ENCODE measurements around the gene KICS2. TPM values are rescaled to one million over a fixed set of nuclear protein-coding genes. Genes with fewer than 3 reads are reported as not detected.
"Not testable (repeated sequence)": the region's sequence is repeated elsewhere in the genome, so short reads cannot be mapped to it uniquely, and the experiment has no call there.

The KICS2 gene
- total RNA-seq, 1 experiment from 2014 or later = 10.2 TPM

DNA sequence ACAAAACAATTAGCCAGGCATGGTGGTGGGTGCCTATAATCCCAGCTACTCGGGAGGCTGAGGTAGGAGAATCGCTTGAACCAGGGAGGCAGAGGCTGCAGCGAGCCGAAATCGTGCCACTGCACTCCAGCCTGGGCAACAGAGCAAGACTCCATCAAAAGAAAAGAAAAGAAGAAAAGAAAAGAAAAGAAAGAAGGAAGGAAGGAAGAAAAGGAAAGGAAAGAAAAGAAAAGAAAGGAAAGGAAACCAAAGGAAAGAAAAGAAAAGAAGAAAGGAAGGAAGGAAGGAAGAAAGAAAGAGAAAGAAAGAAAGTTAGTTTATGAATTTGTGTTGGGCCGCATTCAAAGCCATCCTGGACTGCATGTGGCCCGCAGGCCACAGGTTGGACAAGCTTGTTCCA is 4.5 kb downstream of the KICS2 start:
- not testable (repeated sequence) for DNase-seq (ENCODE audit: low read depth)

DNA sequence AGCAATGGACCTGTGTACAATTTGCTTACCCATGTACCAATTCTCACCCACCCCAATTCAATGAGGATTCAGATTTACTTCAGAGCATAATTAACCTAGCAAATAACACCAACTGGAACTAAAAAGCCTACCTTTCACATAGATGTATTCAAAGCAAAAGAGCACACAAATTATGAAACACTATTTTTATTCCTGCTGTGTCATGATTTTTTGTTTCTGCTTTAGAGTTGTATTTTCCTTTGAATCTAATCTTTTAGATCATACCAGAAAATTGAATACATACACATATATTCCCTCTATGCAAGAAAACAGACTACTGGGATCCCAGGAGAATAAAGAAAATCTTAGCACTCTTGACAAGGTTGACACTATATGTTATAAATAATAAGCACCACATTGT is 5.9 kb downstream of the KICS2 start:
- DNase-seq (ENCODE audit: low read depth) = no peak

DNA sequence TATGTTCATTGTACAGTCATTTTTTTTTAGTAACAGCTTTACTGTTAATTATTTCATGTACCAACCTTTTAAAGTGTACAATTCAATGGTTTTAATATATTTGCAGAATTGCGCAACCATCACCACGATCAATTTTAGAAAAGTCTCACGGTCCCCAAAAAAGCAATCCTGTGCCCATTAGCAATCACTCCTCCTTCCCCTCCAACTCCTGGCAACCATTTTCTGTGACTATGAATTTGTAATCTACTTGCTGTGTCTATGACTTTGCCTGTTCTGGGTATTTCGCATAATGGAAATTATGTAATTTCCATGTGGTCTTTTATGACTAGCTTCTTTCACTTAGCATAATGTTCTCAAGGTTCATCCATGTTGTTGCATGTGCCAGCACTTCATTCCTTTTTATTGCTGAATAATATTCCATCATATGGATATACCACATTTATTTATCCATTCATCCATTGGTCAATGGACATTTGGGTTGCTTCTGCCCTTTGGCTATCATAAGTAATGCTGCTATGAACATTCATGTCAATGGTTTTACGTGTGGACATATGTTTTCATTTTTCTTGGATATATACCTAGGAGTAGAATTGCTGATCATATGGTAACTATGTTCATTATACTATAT is 9.9 kb downstream of the KICS2 start:
- no peak for DNase-seq (ENCODE audit: low read depth)

DNA sequence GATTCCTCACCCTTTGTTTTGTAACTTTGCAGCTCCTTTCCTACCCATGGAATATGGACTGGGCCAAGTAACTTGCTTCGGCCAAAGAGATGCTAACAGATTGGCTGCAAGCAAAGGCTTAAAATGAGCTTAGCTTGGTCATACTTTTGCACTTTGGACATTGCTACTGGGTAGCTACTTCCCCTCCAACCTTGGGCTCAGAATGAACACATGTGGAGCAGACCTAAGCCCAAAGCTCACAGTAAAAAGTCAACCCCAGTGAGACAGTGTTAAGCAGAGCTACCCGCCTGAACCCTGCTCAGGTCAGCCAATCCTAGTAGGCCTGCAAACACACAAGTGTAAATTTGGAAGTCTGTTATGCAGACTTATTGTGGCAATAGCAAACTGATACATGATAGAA is 14.6 kb downstream of the KICS2 start:
- no peak for DNase-seq (ENCODE audit: low read depth)

DNA sequence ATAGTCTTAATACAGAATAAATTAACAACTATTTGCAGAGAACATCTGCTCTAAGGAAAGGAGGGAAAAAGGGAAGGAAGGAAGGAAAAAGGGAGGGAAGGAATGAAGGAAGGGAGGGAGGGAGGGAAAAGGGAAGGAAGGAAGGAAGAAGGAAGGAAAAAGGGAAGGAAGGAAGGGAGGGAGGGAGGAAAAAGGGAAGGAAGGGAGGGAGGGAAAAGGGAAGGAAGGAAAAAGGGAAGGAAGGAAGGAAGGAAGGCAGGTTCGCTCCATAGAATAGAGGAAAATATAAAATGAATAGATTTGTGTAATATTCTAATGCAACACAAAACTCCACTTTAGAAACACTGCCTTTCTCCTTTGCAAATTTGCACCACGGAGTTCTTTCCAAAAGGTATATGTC is 16.6 kb downstream of the KICS2 start:
- DNase-seq (ENCODE audit: low read depth) = no peak

DNA sequence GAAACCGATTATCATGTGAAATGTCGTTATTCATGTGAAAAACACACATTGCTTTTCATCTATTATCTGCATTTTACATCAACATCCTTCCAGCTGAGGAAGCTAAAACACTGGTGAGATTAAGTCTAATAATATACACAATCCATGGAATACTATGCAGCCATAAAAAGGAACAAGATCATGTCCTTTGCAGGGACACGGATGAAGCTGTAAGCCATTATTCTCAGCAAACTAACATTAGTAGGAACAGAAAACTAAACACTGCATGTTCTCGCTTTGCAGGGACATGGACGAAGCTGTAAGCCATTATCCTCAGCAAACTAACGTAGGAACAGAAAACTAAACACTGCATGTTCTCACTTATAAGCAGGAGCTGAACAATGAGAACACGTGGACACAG is 18.3 kb downstream of the KICS2 start:
- no peak for DNase-seq (ENCODE audit: low read depth)

DNA sequence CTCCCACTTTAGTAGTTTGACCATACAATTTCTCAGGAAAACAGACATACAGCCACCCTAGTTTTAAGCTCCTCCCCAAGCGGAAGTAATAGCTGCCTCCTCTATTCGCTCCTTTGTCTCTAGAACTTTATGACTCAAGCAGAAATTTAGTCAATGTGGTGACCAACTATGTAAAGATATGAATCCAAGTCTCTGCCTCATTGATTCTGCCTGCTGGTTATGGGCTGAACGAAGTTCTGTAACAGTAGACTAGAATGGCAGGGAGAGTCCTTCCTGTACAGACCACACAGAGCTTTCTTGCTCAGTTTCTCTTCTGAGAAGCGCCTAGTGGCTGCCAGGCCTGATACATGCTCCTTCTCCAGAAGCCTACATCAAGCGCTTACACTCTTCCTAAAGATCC is 19.1 kb downstream of the KICS2 start:
- DNase-seq (ENCODE audit: low read depth) = no peak

DNA sequence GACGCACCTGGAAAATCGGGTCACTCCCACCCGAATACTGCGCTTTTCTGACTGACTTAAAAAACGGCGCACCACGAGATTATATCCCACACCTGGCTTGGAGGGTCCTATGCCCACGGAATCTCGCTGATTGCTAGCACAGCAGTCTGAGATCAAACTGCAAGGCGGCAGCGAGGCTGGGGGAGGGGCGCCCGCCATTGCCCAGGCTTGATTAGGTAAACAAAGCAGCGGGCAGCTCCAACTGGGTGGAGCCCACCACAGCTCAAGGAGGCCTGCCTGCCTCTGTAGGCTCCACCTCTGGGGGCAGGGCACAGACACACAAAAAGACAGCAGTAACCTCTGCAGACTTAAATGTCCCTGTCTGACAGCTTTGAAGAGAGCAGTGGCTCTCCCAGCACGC is 26.3 kb downstream of the KICS2 start:
- not testable (repeated sequence) for DNase-seq (ENCODE audit: low read depth)

DNA sequence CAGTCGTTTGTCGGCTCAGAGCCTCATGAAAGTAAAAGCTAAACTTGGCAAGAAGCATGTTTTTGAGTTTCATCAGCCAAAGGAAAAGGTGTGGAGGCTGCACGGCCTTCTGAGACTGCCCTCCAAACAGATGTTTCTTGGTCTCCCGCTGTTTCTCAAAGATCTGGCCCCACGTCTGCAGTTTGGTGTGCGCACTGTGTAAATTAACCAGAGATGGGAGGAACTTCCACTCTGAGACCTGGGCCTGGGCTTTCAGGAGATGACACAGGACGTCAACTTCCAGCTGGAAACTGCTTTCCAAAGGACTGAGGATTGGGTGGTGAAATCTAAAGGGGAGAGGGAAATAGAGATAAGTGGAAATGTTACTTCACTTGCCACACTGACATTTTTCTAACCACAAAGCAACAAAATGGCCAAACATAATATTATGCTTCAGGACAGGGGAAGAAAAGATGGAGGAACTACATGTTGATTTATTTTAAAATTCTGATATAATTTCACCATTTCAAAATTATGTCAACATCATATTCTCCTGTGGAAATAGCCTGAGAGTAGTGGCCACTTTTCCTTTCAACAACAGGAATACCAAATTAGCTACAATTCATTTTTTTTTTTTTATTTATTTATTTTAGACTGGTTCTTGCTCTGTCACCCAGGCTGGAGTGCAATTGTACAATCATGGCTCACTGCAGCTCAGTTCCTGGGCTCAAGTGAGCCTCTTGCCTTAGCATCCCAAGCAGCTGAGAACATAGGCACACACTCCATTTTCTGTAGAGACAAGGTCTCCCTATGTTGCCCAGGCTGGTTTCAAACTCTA is 27.6 kb downstream of the KICS2 start:
- DNase-seq (ENCODE audit: low read depth) = no peak

DNA sequence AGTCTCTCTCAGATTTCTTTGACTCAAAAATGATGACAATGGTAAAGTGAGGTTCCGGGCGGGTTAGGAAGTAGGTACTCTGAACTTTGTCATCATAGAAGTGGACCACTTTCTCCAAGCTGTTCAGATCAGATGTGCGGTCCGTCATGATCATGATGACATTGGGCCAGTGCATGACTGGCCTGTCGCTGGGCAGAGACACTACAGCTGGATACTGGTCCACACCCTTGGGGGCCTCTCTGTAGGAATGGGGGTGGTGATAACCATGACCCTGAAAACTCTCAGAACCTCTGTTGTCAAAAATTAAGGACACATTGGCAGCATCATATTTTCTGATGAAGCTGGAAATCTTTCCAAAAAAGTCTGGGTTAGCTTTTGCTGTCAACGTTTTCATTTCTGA is 28.2 kb downstream of the KICS2 start:
- DNase-seq (ENCODE audit: low read depth) = no peak

DNA sequence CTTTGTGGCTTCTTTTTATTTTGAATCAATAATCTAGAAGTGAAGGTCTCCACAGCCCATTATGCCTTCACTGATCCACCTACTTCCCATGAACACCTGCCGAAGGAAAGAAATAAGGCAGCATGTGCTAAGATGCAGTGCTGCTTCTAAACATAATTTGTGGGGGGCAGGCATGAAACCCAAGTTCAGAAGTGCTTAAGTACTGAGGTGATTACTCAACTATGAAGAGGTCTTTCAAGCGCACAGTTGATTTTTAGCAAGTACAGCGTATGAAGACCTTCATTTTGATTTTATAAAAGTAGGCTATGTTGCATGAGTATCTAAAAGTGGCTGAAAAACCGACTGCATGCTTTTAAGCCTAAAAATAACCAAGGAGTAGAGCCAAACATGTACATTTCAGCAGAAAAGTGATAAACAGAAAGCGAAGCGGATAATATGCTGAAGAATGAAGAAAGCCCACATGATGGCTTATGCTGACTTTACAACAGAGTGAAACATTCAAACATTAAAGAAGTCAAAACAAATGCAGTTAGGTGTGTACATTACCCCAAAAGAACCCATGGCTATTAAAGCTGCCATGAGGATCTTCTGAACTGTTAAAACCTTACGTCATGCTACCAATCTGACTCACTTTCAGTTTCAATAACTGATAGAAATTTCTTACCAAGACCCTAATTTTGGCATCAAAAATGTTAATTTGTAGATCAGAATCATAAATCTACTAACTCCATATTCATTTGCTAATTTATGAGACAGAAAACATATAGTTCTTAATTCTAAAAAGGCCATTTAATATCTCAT is 29.3 kb downstream of the KICS2 start:
- DNase-seq (ENCODE audit: low read depth) = no peak

DNA sequence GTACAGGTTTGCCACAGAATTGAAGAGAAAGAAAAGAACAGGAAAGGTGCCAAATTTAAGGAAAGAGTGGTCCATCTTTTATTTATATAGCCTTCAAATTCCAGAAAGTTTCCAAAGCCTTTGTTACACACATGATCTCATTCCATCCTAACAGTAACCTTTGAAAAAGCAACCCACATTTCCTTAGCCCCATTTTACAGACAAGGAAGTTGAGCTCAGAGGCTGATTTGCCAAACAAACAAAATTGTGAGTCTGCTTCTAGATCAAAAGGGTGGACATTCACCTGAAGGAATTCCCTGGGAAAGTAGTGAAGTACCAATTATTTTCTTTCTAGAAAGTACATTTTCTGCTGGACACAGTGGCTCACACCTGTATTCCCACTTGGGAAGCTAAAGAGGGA is 32.0 kb downstream of the KICS2 start:
- no peak for DNase-seq (ENCODE audit: low read depth)

DNA sequence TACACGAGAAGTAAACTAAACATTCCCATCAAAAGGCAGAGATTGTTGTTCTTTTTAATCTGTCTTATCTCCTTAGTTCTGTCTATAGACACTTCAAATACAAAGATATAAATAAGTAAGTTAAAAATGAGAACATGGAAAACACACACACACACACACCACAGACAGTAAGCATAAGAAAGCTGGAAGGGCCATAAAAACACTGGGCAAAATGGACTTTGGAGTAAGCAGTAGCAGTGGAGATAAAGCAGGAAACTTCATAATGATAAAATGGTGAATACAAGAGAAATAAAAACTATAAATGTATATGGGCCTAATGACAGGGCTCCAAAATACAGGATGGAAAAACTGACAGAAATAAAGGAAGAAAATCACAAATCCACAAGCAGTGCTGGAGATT is 32.6 kb downstream of the KICS2 start:
- no peak for DNase-seq (ENCODE audit: low read depth)

DNA sequence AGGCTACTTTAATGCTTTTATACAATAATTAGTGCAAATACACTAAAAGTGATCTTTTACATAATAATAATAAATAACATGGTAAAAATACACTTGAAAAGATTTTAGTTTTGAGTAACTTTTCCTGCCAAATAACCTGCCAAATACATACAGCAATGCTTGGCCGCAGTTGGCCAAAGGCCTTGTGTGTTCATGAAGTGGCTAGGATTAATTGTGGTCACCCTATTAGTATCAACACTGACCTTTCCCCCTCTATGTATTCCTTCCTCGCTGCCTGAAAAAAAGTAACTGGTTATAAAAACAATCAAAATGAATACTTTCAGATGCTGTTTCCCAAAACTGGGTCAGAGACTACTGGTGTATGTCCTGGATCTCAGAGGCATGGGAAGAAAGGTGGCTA is 34.3 kb downstream of the KICS2 start:
- DNase-seq (ENCODE audit: low read depth) = no peak

DNA sequence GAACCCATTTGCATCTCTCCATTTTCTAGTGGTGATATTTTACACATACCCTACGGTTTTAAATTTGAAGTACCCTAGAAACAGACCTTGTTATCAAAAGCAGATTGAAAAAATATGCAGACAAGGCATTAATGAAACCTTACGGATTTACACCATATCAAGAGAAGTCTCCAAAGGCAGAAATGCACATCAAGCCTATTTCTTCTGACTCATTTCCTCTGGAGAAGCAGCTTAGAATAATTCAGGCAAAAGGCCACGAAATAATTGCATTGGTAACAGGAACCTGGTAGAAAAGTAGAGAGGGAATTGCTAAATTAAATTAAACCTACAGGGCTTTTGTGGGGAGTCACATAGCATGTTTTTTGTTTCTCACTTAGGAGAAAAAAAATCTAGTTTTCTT is 34.7 kb downstream of the KICS2 start:
- DNase-seq (ENCODE audit: low read depth) = peak; percentile 76

DNA sequence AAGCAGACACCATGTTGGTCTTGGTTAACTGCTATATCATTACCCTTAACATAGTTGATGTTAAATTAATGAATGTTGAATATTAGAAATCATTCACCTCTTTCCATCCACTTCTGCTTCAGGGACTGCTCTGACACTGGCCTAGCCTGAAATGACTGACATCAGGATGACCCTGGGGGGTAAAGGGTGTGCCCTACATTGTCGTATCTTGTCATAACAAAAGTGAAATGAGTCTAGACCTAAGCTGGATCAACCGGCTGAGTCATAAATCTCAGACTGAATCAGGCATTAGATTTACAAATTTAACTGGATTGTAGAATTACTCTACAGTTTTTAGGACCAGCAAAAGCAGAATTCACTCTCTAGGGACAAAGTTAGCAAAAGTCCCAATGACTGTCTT is 35.3 kb downstream of the KICS2 start:
- DNase-seq (ENCODE audit: low read depth) = peak; percentile 55

DNA sequence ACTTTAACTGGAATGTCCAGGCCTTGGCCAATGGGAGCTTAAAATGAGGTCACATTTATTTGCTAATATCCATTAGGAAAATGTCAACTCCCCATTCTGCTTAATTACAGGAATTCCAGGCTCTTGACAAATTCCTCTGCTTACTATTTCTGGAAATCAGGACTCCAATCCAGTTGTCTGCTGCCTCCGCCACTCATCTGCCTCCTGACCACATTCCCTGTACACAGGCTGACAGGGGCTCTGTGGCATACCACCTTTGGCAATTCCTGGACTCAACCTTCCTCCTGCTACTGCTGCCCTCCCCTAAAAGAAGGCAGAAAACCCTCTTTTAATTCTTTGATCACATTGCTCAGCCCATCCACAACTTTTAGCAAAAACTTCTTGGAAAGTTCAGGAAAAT is 37.9 kb downstream of the KICS2 start:
- DNase-seq (ENCODE audit: low read depth) = no peak

DNA sequence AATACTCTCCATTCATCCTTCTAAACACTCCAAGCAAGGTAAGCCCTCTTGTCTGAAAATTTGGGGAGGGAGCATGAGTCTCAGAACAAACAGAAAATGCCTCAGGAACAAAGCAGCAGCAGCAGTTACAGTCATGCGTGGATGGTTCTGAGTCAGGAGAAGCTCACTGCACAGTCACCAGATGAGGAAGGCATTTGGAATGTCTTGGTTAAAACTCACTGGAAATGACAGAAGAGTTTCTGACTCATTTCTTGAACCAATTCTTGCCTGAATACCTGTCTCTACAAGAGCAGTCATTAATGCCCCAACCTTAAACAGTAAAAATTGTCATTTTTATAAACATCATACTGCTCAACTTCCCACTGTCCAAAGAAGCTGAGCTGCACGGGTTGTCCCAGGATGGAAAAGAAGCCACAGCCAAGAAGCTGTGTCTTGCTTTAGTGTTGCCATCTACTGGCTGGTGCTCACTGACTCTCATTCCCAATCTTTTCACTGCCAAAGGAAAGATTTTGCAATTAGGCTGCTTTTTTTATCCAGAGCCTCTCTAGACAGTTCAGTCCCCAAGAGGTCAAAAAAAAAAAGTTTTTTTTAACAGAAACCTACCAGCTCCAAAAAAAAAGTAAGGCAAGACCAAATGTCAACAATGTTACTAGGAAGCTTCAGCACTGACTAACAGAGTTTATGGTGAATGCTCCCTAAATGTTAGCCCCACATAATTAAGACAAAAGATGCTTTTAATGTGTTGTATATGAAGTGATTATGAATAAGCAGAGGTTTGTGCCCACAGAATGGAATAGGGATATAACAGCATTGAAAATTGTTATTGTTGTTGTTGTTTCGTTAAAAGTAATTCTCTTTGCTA is 40.4 kb downstream of the KICS2 start:
- peak; percentile 94 for DNase-seq (ENCODE audit: low read depth)

DNA sequence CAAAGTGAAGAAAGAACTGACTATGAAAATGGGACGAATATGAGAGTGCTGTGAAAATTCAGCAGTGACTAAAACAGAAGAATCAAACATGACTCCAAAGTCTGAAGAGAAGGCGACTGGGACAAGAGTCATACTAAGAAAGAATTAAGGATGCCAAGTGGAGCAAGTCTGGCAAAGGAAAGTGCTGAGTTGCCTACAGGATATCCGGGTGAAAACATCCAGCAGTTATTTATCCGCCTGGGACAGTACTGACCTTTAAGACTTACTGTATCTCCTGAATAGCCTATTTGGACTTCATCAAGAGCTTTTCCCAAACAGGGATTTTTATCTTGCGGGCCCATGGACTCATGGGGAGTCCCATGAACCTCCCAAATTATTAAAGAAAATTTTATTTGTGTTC is 41.1 kb downstream of the KICS2 start:
- peak; percentile 74 for DNase-seq (ENCODE audit: low read depth)

DNA sequence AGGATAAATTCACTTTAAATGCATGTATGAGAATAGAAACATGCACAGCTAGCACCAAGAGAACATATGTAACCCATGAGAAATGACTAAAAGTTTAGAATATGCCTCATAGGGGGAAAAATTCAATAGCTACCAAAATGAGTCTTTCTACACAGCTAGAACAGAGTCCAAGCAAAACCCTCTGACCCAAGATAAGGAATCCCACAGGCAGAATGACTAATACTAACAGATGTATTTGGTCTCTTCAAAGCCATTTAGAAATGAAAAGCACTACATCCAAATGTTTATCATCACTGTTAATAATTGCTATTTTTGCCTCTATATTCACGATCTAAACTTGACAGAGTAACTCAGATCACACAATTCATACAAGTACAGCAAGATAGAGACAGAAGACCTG is 44.0 kb downstream of the KICS2 start:
- DNase-seq (ENCODE audit: low read depth) = peak; percentile 82

DNA sequence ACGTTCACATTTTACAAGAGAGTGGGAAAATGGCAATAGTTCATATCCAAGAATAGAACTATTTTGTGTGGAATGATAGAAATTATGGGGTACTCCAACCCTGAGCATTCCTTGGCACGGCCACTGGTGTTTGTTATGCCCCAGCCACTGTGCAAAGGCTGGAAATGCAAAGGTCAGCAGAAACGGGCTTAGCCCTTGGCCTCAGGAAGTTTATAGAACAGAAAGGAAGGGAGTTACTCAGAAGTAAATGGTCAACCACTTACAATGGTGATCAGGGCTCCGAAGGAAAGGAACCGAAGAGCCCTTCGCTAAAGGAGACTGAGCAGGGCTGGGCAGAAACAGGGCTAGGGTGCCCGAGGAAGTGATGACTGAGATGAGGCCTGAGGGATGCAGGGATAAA is 45.1 kb downstream of the KICS2 start:
- DNase-seq (ENCODE audit: low read depth) = no peak

Measured in RPMI7951 (cell line).